Ramos (cell line): Measurements from ENCODE around the gene PRR22.
"Not testable (repeated sequence)": the region's sequence is repeated elsewhere in the genome, so short reads cannot be mapped to it uniquely, and the experiment has no call there.

Source experiments
- in situ Hi-C: fragments of 300-500 bp; cut with MboI; formaldehyde crosslinking; loops from one replicate; pipeline ENCODE4 v1.14.3; 2022; ENCODE audit warnings: low sequenced_read_pairs; ENCODE audit not compliant: unreplicated experiment

Gene PRR22

GRCh38 chr19:5767949-5768348 is 16.6 kb downstream of the PRR22 start:
- in situ Hi-C loops, result no loop called here

- in situ Hi-C loops, result no loop called here
Measured at GRCh38 chr19:5765220-5765619, 19.3 kb downstream of the PRR22 start.

GRCh38 chr19:5762608-5763217 is 21.8 kb downstream of the PRR22 start:
- in situ Hi-C loops, result no loop called here

GRCh38 chr19:5753743-5754142 is 30.8 kb downstream of the PRR22 start:
- in situ Hi-C loops, result no loop called here

- in situ Hi-C loops, result no loop called here
Measured at GRCh38 chr19:5751709-5752108, 32.8 kb downstream of the PRR22 start.

- in situ Hi-C loops, result no loop called here
Measured at GRCh38 chr19:5749505-5749904, 35.0 kb downstream of the PRR22 start.

GRCh38 chr19:5748920-5749319 is 35.6 kb downstream of the PRR22 start:
- in situ Hi-C loops, result not testable (repeated sequence)

GRCh38 chr19:5744999-5745398 is 39.5 kb downstream of the PRR22 start:
- in situ Hi-C loops, result not testable (repeated sequence)

GRCh38 chr19:5743630-5744029 is 40.9 kb downstream of the PRR22 start:
- in situ Hi-C loops, result no loop called here

GRCh38 chr19:5742051-5742450 is 42.5 kb downstream of the PRR22 start:
- in situ Hi-C loops, result no loop called here

GRCh38 chr19:5738423-5738822 is 46.1 kb downstream of the PRR22 start:
- in situ Hi-C loops, result no loop called here

- in situ Hi-C loops, result not testable (repeated sequence)
Measured at GRCh38 chr19:5733172-5733571, 51.4 kb downstream of the PRR22 start.
